SIG-M5 treated with dmso at 0.1 percent for 504 hours (cell line): ENCODE data around the gene ETF1.

ENCODE experiments used
- DNase-seq: peaks from one replicate; lab custom pipeline; 2025; ENCODE audit not compliant: unreplicated experiment; lab: John Stamatoyannopoulos, UW

The ETF1 gene

DNA sequence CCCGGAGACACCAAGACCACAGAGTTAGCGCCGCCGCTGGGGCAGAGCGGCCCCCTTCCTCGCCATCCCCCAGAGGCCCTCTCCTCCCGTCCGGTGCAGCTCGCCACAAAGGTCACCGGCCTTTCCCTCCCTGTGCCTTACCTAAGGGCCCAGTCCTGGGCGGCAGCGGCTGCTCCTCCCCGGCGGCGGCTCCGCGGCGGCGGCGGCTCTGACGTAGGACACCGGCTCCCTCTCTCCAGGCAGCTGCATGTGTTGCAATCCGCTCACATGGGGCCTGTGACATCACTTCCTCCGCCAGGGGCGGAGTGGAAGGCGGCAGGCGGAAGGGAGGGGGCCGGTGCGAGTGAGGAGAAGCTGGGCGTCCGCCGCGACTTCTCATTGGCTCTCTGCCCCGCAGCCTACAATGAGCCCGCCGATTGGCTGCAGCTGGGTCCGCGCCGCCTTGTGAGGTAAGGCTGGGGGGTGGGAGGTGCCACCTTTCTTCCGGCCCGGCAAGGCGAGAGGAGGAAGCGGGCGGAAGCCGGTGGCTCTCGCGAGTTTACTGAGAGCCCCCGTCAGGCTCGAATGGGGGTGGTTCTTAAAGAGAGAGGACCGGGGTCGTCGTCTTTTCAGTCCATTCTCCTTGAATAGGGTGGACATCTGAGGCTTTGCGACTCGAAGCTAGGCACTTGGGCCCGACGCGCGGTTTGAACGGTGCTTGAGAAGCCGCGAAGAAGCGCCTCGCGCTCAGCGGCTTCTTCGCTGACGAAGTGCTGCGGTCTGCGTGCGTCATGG, at the start of gene ETF1:
Gene ETF1 (minus strand): TSS at position 281 of the 774 bp plus-strand sequence. CDS start 318 bp downstream, outside the sequence.
- DNase-seq: peak; percentile 99

- no peak for DNase-seq
Observed at GRCh38 chr5:138588013-138588788, 45.2 kb upstream of the ETF1 start.

- no peak for DNase-seq
Observed at GRCh38 chr5:138585157-138585556, 42.1 kb upstream of the ETF1 start.

- DNase-seq: no peak
Observed at GRCh38 chr5:138583984-138584637, 41.1 kb upstream of the ETF1 start.

DNA sequence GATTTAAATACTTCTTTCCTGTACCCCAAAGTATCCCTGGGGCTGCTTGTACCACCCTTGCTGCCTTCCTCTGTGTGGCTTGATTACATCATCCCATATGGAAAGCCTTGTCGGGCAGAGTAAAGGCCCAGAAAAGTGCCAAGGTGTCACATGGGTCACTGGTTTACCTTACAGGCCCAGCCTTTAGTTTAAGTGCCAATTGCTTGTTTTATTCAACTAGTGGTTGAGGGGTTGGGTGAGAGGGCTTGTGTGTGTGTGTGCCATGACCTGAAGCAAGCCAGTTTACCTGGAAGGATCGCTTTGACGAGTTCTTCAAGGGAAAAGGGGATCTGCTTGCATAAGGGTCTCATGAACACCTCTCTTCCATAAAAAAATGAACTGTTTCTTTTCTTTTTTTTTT, 39.9 kb upstream of the ETF1 start:
- no peak for DNase-seq

GRCh38 chr5:138580777-138581176, 37.7 kb upstream of the ETF1 start:
- no peak for DNase-seq

DNA sequence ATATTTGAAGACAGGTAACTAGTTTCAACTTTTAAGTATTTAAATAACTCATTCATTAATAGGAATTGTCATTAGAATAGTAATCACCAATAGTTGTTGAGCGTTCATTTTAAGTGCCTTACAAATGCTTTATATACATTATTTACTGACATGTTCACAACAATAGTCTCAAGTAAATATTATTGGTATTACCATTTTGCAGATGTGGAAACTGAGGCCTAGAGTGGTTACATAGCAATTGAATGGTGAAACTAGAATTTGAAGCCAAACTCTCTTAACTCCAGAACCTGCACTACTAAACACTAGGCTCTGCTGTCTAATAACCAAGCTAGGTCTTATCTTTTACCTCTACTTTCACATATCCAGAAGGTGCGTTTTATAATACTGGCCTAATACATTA, 37.0 kb upstream of the ETF1 start:
- no peak for DNase-seq

DNA sequence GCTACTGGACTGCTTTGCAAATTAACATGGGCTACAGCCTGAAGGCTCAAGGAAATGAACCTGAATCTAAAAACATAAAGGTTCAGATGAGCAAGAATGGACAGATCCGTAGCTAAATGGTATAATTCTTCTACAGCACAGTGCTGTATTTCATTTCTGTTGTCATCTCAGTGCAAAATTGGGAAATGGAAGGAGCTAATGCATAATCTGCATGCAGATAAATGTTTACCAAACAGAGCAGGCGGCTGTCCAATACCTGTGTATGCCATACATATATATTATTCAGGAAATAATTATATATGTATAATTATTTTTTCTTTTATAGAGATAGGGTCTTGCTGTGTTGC, 36.5 kb upstream of the ETF1 start:
- DNase-seq: no peak

DNA sequence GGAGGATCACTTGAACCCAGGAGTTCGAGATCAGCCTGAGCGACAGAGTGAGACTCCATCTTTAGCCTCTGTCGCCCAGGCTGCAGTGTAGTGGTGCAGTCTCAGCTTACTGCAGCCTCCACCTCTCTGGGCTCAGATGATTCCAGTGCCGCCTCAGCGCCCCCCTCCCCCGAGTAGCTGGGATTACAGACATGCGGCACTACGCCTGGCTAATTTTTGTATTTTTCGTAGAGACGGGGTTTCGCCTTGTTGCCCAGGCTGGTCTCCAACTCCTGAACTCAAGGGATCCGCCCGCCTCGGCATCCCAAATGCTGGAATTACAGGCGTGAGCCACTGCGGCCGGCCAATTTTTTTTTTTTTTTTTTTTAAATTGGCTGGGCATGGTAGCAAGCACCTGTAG, 34.4 kb upstream of the ETF1 start:
- no peak for DNase-seq

- peak; percentile 99 for DNase-seq
Observed at GRCh38 chr5:138575194-138576015, 32.4 kb upstream of the ETF1 start, which contains the start of gene HSPA9. Gene HSPA9, minus strand, starts transcription at chr5:138575401. Its CDS starts 83 bp downstream, at chr5:138575318.

- no peak for DNase-seq
Observed at GRCh38 chr5:138574744-138575193, 31.7 kb upstream of the ETF1 start.

GRCh38 chr5:138573949-138574670, 31.1 kb upstream of the ETF1 start:
- DNase-seq: no peak

- DNase-seq: no peak
Observed at GRCh38 chr5:138573223-138573622, 30.2 kb upstream of the ETF1 start.

DNA sequence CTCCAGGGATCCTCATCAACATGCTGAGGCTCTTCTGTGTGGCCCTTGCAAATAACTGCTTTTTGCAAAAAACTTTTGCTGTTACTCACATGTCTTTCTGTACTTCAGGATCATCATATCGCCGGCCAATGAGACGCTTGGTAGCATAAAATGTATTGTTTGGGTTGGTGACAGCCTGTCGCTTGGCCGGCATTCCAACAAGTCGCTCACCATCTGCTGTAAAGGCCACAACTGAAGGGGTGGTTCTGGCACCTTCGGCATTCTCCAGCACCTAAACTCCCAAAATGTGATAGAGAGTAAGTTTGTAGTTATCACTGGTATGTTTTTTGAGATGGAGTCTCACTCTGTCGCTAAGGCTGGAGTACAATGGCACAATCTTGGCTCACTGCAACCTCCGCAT, 27.8 kb upstream of the ETF1 start:
- no peak for DNase-seq

DNA sequence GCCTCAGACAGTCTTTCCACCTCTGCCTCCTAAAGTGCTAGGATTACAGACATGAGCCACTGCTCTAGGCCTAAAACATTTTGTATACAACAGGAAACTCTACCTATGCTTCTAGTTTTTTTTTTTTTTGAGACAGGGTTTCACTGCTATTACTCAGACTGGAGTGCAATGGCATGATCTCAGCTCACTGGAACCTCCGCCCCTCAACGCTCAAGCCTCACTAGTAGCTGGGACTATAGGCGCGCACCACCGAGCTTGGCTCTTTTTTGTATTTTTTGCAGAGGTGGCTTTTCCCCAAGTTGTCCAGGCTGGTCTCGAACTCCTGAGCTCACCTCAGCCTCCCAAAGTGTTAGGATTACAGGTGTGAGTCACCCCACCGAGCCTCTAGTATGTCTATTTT, 26.7 kb upstream of the ETF1 start:
- DNase-seq: no peak

GRCh38 chr5:138568061-138568824, 25.2 kb upstream of the ETF1 start:
- no peak for DNase-seq

- no peak for DNase-seq
Observed at GRCh38 chr5:138566792-138567191, 23.8 kb upstream of the ETF1 start.

- DNase-seq: no peak
Observed at GRCh38 chr5:138565100-138565821, 22.2 kb upstream of the ETF1 start.

DNA sequence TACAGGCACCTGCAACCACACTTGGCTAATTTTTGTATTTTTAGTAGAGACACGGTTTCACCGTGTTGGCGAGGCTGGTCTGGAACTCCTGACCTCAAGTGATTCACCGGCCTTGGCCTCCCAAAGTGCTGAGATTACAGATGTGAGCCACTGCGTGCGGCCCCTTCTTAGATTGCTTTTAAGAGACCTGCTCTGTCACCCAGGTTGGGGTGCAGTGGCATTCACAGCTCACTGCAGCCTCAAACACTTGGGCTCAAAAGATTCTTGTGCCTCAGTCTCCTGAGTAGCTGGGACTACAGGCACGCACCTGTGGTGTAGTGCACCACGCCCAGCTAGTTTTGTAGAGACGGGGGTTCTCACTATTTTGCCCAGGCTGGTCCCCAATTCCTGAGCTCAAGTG, 21.2 kb upstream of the ETF1 start:
- DNase-seq: no peak
